SK-N-DZ (cell line): ENCODE measurements around the gene DNMT1.

ENCODE experiments used
- DNase-seq: peaks from one replicate; pipeline ENCODE4 v3.0.0-alpha.2; 2015; ENCODE audit warnings: low spot score

The DNMT1 gene

GRCh38 chr19:10141973-10142372, 52.8 kb downstream of the DNMT1 start:
- no peak for DNase-seq

GRCh38 chr19:10141479-10141878, 53.3 kb downstream of the DNMT1 start:
- DNase-seq, result no peak

GRCh38 chr19:10139952-10140351, 54.8 kb downstream of the DNMT1 start:
- no peak for DNase-seq

- DNase-seq, result no peak
These were observed 55.6 kb downstream of the DNMT1 start for GRCh38 chr19:10138879-10139795.

GRCh38 chr19:10137751-10138682, 56.7 kb downstream of the DNMT1 start:
- no peak for DNase-seq

- DNase-seq, result no peak
These were observed 57.8 kb downstream of the DNMT1 start for GRCh38 chr19:10136936-10137335.

GRCh38 chr19:10135551-10136334, 59.0 kb downstream of the DNMT1 start:
- no peak for DNase-seq

GRCh38 chr19:10134040-10134439, 60.7 kb downstream of the DNMT1 start:
- DNase-seq, result no peak

- no peak for DNase-seq
These were observed 61.2 kb downstream of the DNMT1 start for GRCh38 chr19:10133596-10133995.

- DNase-seq, result no peak
These were observed 61.8 kb downstream of the DNMT1 start for GRCh38 chr19:10132905-10133304.

- no peak for DNase-seq
These were observed 68.5 kb downstream of the DNMT1 start for GRCh38 chr19:10126213-10126639.

- DNase-seq, result no peak
These were observed 70.3 kb downstream of the DNMT1 start for GRCh38 chr19:10124429-10124828.

GRCh38 chr19:10122045-10122444, 72.7 kb downstream of the DNMT1 start:
- no peak for DNase-seq

- DNase-seq, result no peak
These were observed 74.1 kb downstream of the DNMT1 start for GRCh38 chr19:10120538-10121189.

GRCh38 chr19:10118960-10119359, 75.8 kb downstream of the DNMT1 start:
- DNase-seq, result no peak

GRCh38 chr19:10116866-10117616, 77.7 kb downstream of the DNMT1 start:
- no peak for DNase-seq

- DNase-seq, result no peak
These were observed 78.5 kb downstream of the DNMT1 start for GRCh38 chr19:10116085-10116865.

GRCh38 chr19:10115392-10116084, 79.2 kb downstream of the DNMT1 start:
- DNase-seq, result no peak
